Inferior parietal cortex (tissue), 1 donor: ENCODE results near the gene FLT3.
"Not testable (repeated sequence)": the region's sequence is repeated elsewhere in the genome, so short reads cannot be mapped to it uniquely, and the experiment has no call there.

Source experiments
- DNase-seq: peaks from one replicate; pipeline ENCODE4 v3.0.0-alpha.2; 2016; ENCODE audit errors: extremely low spot score

The FLT3 gene

DNA sequence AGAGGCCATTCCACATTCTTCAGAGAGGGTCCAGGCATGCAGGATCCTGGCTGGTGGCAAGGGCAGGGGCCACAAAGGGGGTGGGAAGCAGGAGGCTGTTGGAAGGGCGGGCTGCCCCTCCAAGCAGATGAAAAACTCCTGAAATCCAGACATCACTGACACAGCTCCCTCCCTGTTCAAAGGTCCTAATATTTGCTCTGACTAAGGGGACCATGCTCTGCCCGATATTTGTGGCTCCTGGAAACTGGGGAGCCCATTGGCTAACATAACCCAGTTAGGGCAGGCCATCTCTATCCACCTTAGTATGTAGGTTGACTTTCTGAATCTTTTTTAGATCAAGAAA lies 127.9 kb downstream of the FLT3 start:
- no peak for DNase-seq

DNA sequence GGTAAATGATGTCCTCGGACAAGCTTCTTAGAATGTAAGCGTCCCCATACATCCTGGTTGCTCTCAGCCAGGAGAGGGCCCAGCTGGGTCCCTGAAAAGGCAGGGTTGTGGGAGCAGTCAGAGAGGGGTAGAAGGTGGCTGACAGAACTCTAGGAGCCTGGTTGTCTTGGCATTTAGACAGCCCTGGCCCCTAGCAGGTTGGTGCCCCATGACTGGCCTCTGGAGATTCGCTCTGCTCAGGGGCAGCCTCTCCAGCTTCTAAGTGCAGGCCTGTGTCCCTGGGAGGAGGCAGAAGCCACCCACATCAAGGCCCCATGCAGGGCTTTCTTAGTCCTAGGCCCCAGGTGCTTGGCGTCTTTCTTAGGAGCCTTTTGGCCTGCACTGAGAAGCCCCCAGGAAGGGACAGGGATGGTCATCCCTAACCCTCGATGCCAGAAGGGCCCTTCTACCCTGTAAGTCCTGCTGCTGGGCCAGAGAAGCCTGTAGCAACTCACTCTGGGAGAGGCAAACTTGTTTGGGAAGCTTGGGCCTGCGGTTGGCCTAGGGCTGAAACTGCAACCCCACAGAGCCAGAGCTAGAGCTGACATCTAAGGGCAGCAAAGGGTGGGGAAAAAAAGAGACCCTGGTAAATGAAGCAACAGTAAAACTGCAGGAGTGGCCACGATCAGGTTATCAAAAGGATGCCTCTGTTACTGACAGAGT lies 128.4 kb downstream of the FLT3 start:
- no peak for DNase-seq

DNA sequence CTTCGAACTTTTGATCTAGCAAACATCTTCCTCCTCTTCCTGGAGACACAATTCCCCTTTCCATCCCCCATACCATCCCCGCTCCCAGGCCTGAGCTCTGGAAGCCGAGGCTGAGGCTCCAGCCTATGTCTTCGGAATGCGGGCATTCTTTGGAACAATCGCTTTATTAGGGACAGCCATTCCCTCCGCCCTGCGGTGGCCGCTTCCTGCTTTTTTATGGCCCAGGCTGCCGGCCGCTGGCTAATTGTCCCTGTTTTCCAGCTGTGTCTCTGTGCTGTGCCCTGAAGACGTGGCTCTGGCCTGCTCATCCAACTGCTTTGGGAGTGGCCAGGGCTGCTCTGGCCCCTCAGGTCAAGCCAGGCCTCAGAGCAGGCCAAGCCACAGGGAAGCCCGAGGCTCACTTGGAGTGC lies 129.1 kb downstream of the FLT3 start:
- DNase-seq, result no peak

DNA sequence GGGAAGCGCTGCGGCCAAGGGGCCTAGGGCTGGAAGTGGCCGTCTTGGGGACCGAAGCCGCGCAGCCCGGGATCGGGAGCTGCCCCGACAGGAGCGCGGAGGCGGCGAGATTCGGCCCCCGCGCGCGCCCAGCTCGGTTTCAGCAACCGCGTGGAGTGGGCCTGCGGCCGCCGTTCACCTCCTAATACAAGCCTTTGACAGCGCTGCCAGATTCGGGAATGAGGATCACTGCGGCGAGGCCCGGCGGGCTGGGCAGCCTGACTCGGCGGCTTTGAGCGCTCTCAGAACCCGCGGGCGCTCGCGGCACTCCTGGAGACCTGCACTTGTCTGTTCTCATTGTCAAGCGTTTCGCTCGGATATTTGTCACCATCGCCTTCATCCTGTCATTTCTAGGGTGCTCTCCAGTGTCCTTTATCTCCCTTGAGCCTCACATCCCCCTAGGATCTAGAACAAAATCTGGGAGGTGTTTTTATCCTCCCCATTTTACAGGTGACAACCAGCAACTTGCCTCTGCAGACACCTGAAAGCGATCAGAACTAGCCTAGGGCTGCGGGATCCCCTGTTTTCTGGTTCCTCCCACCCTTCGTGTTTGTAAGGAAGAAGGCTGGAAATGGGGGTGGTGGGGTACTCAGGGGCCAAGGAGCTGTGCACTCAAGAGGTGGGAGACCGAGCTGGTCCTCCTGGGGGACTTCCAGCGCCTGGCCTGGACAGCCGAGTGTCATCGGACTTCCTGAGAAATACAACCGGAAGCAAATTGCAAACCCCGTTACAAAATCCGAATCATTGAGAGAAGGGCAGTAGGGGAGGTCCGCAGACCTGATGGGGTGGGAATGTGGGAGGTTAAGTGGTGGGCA lies 129.8 kb downstream of the FLT3 start:
- no peak for DNase-seq

DNA sequence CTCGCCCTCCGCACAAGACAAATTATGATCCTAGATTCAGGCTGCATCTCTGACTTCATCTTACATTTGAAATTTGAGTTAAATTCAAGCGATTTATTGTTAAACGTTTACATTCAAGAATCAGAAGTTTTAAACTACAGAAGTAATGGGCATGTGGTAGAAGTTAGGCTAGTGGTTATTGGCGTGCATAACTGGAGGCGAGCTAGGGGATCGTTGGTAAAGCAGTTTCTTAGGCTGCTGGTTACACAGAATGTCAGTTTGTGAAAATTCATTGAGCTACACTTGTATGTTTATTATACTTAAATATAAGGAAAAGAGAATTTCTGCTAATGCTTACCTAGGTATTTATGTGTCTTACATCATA lies 130.5 kb downstream of the FLT3 start:
- no peak for DNase-seq

DNA sequence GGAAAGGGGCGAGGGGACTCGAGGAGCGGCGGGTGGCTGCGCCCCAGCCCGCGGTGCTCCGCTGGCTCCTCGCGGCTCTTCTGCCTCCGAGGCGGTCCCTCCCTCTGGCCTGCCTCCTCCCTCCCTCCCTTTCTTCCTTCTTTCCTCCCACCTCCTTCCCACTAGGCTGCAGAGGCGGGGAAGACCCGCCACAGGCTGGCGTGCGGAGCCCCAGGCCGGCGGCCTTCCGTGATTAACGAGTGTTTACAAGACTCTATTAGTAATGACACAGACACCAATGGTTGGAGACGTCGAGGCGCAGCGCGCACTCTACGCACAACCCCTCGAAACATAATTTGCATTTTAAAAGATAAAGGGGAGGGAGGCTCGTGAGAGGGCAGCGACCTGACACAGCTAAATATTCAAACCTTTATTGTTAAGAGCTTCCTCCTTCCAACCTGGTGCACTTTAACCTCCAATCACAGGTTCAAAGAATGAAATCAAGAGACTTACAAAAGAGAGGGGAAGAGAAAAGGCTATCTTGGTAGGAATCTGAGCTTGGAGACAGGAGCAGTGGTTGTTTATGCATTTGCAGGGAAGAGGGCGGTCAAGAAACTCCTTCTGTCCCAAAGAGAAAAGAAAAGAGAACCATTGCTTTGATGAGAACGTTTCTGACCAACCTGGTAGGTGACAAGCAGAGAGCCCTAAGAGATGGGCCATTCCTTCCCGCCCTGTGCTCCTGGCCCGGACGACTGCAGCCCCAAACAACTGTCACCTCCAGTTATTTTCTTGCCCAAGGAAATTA lies 131.1 kb downstream of the FLT3 start, which contains the start of gene CDX2:
Gene CDX2, minus strand, starts transcription at position 234 of the 784 bp plus-strand sequence. CDS start 309 bp downstream, outside the sequence.
- DNase-seq, result no peak

DNA sequence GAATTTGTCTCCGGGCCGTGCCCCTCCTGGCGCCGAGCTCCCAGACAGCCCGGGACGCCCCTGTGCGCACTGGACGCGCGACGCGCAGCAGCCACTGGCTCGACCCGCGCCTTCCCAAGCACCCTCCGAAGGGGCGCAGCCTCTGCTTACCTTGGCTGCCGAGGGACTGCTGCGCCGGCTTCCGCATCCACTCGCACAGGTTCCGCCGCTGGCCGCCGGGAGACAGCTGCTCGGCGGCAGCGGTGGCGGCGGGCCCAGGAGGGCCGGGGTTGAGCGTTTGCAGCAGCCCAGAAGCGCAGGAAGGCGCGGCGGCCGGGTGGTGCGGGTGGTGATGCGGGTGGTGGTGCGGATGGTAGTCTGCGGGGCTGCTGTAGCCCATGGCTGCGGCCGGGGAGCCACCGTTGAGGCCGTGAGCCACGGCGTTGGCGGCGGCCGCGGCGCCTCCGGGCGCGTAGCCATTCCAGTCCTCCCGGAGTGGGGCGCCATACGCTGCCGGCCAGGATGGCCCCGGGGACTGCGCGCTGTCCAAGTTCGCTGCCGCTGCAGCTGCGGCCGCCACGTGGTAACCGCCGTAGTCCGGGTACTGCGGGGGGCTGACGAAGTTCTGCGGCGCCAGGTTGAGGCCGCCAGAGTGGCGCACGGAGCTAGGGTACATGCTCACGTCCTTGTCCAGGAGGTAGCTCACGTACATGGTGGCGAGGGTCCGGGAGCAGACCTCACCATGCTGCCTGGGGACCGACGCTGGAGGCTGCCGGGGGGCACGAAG lies 131.9 kb downstream of the FLT3 start:
- no peak for DNase-seq

DNA sequence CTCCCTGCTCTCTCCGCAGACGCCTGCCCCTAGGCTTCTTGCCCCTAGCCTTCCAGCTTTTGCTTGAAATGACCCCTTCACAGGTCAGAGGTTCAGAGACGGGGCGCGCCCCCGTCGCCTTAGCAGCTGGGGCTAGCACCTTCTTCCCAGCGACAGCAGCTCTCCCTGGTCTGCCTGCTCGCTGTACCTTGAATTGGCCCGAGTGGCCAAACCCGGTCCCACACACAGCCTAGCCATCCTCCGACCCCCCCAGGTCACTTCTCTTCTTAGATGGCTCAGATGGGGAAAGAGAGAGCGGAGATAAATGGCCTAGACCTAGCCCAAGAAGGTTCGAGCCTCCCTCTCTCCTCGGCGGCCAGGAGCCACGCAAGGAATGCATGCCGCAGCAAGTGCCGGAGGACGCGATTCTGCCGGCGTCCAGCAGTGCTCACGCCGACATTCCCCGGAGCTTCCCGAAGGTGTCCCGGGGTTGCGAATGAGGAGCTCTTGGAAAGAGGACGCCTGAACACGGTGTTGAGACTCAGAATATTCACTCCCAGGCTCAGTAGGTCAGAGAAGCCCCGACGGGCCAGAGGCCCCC lies 132.6 kb downstream of the FLT3 start:
- no peak for DNase-seq

DNA sequence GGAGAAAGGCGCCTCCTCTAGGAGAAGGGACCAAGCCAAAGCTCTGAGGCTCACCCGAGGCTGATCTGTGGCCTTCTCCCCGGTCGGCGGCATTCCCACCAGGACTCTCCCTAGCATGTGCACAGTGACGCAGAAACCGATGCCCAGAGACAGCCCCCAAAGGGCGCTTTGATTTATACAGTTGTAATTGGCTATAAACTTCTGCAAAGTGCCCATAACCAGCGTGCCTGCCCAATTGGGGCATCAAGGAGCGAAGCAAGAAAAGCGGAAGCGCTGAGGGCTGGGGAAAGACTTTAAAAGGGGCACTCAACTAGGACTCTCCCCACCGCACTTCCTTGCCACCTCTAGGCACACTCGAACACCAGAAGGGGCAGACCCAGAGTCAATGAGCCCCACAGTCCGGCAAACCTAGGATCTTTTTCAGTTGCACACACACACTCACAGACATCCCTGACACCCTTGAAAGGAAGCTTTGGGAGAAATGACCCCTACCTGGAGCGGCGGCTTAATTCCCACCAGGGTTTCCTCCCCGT lies 133.1 kb downstream of the FLT3 start:
- no peak for DNase-seq

DNA sequence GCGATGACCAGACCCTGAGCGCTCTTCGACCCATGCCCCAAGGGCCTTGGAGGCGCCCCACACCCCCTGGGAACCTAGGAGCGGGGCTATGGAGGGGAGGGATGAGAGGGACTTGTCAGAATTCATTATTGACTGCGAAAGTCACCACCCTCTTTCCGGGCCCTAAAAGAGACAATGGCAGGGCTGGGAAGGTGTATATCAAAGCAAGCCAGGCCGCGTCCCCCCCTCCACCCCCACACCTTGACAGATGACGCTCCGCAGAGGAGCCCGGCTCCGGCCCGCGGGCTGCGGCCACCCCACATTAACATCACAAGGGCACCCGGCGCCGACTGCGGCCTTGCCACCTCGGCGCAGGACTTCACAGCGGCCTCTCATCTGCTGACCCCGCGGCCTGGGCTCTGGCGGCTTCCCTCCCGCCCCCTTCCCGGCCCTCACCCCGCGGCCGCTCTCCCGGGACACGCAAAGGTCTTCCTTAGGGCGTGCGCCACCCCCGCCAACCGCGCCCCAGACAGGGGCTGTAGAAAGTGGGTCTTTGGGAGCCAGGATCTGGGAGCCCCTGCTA lies 133.7 kb downstream of the FLT3 start:
- DNase-seq, result no peak

DNA sequence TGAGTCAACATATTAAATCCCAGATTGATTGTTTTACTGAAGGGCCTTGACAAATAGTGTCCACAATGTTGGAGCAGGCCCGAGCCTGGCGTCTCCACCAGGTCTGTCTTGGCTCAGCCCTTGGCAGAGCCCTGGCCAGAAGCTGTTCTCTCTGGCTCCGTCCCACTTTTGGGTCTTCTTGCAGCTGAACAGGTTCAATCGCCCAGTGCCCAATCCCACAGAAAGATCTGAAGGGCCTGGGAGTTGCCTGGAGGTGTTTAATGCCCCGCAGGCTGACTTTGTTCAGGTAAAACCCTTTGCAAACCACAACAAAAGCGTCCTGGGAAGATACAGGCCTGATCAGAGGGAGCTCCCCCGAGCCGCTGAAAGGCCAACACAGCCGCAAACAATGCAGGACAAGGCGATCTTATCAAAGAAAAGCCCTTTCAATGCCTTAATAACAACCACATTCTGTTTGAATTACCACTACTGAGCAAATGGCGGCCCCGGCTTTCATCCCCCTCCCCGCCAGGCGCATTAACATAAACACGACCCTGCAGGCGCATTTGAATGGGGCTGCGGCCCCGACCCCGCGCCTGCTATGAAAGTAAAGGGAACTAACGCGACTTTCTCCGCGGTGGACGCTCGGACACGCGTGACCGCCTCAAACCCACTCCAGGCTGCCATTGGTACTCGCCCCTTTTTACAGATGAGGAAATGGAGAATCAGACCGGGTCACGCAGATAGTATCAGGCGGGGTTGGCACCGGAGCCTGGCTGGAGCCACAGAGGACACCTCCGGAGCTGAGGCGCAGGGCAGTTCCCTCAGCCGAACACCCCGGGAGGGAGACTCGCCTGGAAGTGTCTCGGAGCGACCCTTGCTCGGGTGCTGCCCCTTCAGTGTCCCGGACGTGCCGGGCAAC lies 134.4 kb downstream of the FLT3 start:
- no peak for DNase-seq

DNA sequence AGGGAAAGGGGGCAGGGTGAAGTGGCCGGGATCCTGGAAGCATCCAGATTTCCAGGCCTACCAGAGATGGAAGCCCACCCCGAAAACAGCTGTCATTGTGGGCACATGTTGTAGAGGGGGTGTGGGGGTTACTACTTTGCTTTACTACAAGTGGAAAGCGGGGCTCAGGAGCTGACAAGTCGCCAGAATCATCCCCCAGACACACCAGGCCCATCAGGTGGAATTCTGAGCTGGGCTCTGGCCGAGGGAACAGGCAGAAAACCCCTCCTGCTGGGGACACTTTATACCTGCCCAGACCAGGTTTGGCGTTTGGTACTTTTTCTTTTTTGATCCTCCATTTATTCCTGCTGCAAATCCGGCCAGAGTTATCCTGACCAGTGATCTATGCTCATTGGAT lies 135.0 kb downstream of the FLT3 start:
- no peak for DNase-seq

DNA sequence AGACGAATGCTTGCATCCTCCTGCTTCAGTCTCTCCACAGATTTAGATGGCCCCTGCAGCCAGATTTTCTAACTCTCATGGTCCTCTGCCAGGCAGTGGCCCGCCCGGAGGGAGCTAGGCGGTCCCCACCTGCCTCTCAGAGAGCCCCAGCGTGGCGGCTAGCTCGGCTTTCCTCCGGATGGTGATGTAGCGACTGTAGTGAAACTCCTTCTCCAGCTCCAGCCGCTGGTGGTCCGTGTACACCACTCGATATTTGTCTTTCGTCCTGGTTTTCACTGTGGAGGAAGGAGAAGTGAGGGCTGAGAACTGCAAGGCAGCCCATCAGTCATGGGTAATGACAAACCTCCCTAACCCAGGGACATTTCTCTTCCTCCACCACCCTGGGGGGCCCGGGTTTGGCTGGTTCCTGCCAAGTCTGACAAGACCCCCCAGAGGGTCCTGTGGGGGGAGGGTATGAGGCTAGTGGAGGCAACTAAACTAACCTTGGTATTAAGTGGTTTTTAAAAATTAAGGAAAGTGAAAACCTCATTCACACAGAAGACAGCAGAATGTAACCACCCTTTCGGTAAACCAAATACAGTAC lies 135.5 kb downstream of the FLT3 start:
- no peak for DNase-seq

DNA sequence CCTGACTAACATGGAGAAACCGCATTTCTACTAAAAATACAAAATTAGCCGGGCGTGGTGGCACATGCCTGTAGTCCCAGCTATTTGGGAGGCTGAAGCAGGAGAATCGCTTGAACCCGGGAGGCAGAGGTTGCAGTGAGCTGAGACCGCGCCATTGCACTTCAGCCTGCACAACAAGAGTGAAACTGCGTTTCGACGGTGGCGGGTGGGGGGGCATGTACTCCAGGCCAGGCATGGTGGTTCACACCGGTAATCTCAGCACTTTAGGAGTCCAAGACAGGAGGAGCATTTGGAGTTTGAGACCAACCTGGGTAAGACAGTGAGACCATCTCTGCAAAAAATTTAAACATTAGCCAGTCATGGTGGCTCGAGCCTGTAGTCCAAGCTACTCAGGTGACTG lies 136.2 kb downstream of the FLT3 start:
- not testable (repeated sequence) for DNase-seq

DNA sequence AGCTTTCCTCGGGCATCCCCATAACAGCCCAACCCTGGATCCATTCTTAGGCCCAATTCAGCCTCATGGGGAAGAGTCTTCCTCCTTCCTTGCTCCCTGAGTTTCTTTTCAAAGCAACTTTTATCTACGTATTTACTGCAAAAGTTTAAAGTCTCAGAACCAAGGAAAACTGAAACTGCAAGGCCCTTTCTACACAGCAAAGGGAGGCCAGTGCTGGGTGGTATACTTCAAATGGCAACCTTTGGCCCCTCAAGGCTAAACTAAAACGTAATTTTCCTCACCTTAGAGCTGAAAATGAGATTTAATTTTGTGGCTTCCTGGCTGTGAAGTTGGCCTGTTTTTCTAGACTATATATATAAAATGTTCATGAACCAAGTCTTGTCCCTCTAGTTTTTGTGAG lies 136.9 kb downstream of the FLT3 start:
- no peak for DNase-seq

DNA sequence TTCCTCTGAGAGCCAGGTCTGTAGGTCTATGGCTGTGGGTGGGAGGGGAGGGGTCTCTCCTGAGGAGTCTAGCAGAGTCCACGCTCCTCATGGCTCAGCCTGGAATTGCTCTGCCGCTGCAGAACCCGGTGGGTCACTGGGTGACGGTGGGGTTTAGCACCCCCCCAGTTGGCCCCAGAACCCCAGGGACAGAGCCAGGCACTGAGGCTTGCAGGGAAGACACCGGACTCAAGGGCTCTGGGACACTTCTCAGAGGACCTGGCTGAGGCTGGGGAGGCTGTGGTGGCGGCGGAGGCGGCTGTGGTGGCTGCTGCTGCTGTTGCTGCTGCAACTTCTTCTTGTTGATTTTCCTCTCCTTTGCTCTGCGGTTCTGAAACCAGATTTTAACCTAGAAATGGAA lies 137.4 kb downstream of the FLT3 start:
- DNase-seq, result no peak

DNA sequence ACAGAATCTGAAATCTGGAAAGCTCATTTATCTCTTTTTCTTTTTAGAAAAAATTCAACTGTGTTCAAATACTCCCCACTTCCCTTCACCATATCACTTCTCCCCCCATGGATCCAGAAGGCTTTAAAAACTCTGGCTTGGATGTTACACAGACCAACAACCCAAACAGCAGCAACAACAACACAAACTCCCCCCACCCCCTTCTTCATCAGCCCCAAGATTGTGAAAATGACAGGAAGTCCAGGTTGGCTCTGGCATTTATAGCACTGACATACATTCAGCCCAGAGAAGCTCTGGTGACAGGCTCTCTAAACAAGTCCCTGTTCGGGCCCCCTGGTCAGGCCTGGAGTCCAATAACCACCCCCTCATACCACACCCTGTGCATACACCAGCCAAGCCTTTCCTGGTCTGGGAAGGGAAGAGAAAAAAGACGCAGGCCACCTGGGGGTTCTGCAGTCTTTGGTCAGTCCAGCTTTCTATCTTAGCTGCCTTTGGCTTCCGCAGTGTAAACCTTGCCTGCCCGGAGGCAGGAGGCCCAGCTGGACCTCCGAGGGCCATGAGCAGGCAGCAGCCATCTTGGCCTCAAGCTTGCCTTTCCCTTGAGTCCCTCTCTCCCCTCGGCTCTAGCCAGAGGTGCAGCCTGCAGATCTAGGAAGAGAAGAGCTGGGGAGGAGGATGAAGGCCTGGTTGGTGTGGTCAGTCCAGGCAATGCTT lies 138.1 kb downstream of the FLT3 start:
- no peak for DNase-seq

DNA sequence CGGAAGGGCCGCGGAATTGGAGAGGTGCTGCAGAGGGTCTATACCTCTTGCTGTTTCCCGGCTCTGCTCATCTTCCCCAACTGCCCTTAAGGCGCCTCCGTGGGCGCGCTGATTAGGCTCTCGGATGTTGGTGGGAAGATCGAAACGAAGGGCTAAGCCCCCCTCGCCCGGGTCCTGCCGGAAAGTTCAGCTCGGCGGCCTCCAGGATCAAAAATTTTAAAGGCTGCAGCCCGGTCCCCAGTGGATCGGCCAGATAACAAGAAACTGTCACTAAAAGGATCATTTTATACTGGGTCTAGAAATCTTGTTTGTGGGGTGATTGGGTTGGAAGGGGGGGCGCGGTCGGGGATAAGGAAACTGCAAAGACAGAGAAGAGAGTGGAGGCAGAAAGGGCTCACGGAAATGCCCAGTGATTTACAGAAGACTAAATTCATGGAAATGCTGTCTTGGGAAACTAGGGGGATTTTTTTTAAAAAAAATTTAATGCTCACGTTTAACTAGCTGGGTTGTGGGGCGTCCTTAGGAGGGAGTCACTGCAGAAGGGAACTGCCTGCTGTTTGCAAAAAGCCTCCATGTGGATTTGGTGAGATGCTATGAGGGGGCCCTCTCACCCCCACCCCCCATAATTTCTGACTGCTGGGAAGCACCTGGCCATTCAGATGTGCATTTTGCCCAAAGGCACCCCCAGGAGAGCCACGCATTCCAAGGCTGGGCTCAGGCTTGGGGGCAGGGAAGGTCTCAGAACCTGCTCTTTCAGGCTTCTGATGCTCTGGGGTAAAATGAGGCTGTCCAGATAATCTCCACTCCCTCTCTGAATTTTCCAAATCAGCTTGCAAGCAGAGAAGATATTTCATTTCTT lies 138.9 kb downstream of the FLT3 start:
- no peak for DNase-seq
